GM19035 (cell line): ENCODE data around the gene SLC22A23.

Source experiments
- ATAC-seq: cut with Tn5 transposase; IDR thresholded peaks from one replicate; pipeline ENCODE4 v1.9.1; 2021; ENCODE audit not compliant: unreplicated experiment

SLC22A23 gene

GRCh38 chr6:3322366-3322890, 134.4 kb downstream of the SLC22A23 start:
- no peak for ATAC-seq

GRCh38 chr6:3321875-3322274, 135.0 kb downstream of the SLC22A23 start:
- no peak for ATAC-seq

- ATAC-seq: no peak
Measured at GRCh38 chr6:3321042-3321441, 135.8 kb downstream of the SLC22A23 start.

- no peak for ATAC-seq
Measured at GRCh38 chr6:3320238-3320811, 136.5 kb downstream of the SLC22A23 start.

GRCh38 chr6:3319610-3320200, 137.1 kb downstream of the SLC22A23 start:
- no peak for ATAC-seq

- no peak for ATAC-seq
Measured at GRCh38 chr6:3318821-3319540, 137.9 kb downstream of the SLC22A23 start.

- no peak for ATAC-seq
Measured at GRCh38 chr6:3318226-3318625, 138.6 kb downstream of the SLC22A23 start.

- ATAC-seq: no peak
Measured at GRCh38 chr6:3317741-3318211, 139.1 kb downstream of the SLC22A23 start.

GRCh38 chr6:3316818-3317217, 140.0 kb downstream of the SLC22A23 start:
- no peak for ATAC-seq

- no peak for ATAC-seq
Measured at GRCh38 chr6:3316331-3316730, 140.5 kb downstream of the SLC22A23 start.

GRCh38 chr6:3315841-3316240, 141.0 kb downstream of the SLC22A23 start:
- ATAC-seq: no peak

GRCh38 chr6:3314621-3315467, 142.0 kb downstream of the SLC22A23 start:
- ATAC-seq: no peak

- no peak for ATAC-seq
Measured at GRCh38 chr6:3314176-3314575, 142.7 kb downstream of the SLC22A23 start.

- ATAC-seq: no peak
Measured at GRCh38 chr6:3312604-3313231, 144.1 kb downstream of the SLC22A23 start.

GRCh38 chr6:3311826-3312225, 145.0 kb downstream of the SLC22A23 start:
- no peak for ATAC-seq

GRCh38 chr6:3310703-3311102, 146.1 kb downstream of the SLC22A23 start:
- ATAC-seq: no peak

- no peak for ATAC-seq
Measured at GRCh38 chr6:3310051-3310448, 146.8 kb downstream of the SLC22A23 start.

GRCh38 chr6:3309391-3310050, 147.3 kb downstream of the SLC22A23 start:
- ATAC-seq: no peak

- ATAC-seq: no peak
Measured at GRCh38 chr6:3308106-3308505, 148.7 kb downstream of the SLC22A23 start.

GRCh38 chr6:3307436-3307835, 149.4 kb downstream of the SLC22A23 start:
- ATAC-seq: no peak
